Endothelial cell of umbilical vein (primary cell): ENCODE results near the gene EOGT. TPM values are rescaled to one million over a fixed set of nuclear protein-coding genes. Genes with fewer than 3 reads are reported as not detected.

ENCODE experiments used
- BruUV-seq: library from RNA; stranded (reverse); fragments of 400-500 nt; replicated peaks from 2 replicates; lab custom pipeline; 2021; lab: Mats Ljungman, UMichigan
- CTCF ChIA-PET: fragments of 300-600, 350-600 bp; sonication (Branson Sonifier 250); formaldehyde crosslinking; loops from one replicate; lab custom pipeline; 2021; ENCODE audit warnings: antibody characterized with exemption, inconsistent platforms; lab: Charles Lee
- POLR2A ChIA-PET: fragments of 300-600, 350-600 bp; sonication (Branson Sonifier 250); formaldehyde crosslinking; loops from one replicate; lab custom pipeline; 2021; ENCODE audit warnings: antibody characterized with exemption, inconsistent platforms; lab: Charles Lee
- DNase-seq: peaks from one replicate; pipeline ENCODE4 v3.0.0-alpha.2; 2011; ENCODE audit warnings: low read depth, low spot score
- FAIRE-seq: peaks from 2 replicates; lab custom pipeline; 2011; peaks lifted over from hg19 to GRCh38; lab: Jason Lieb, UNC
- H2AFZ ChIP-seq: 2 replicates; pipeline ENCODE4 v1.6.0; 2012; ENCODE audit warnings: low read depth, low read length, control low read depth, inconsistent platforms
- H3K27ac ChIP-seq: 2 replicates; pipeline ENCODE4 v1.5.1; 2011; ENCODE audit warnings: low read depth, mild to moderate bottlenecking, control low read depth, low read length, moderate library complexity; ENCODE audit not compliant: insufficient read depth
- H3K27me3 ChIP-seq, 2 experiments: 2 replicates each; pipeline versions ENCODE4 v1.6.0 to v1.6.1; 2011; ENCODE audit warnings: low read length in 2 of 2, mixed read lengths in 1 of 2; ENCODE audit not compliant: control insufficient read depth in 2 of 2, insufficient read depth in 2 of 2
- H3K36me3 ChIP-seq, 2 experiments: 2 replicates in 1 of 2; 3 replicates in 1 of 2; pipeline ENCODE4 v1.5.1; 2011; ENCODE audit warnings: low read length in 2 of 2, mild to moderate bottlenecking in 1 of 2, moderate library complexity in 1 of 2; ENCODE audit not compliant: control insufficient read depth in 2 of 2, insufficient read depth in 2 of 2; ENCODE audit errors: extremely low read depth in 1 of 2
- H3K4me1 ChIP-seq: 3 replicates; pipeline ENCODE4 v1.5.1; 2011; ENCODE audit warnings: mild to moderate bottlenecking, low read length; ENCODE audit not compliant: control insufficient read depth, insufficient read depth; ENCODE audit errors: extremely low read depth
- H3K4me2 ChIP-seq: 2 replicates; pipeline ENCODE4 v1.6.1; 2011; ENCODE audit warnings: low read length, control low read depth, mixed read lengths; ENCODE audit not compliant: insufficient read depth
- H3K4me3 ChIP-seq, 3 experiments: fragments of 200-600 bp in 1 of 3; sonication (generic), shearing (Covaris generic) in 1 of 3; replicated peaks in 1 of 3; 2 replicates each; pipeline ENCODE4 v1.5.1; 2011 to 2016; ENCODE audit warnings: control low read depth in 3 of 3, low read length in 3 of 3, mild to moderate bottlenecking in 2 of 3, inconsistent platforms in 1 of 3, low read depth in 1 of 3, moderate library complexity in 1 of 3; ENCODE audit not compliant: insufficient read depth in 1 of 3
- H3K79me2 ChIP-seq: 2 replicates; pipeline ENCODE4 v1.6.0; 2012; ENCODE audit warnings: low read length, inconsistent platforms; ENCODE audit not compliant: control insufficient read depth, insufficient read depth
- H3K9ac ChIP-seq: replicated peaks from 2 replicates; pipeline ENCODE3; 2011; ENCODE audit warnings: low read length, control low read depth; ENCODE audit not compliant: insufficient read depth; ENCODE audit errors: extremely low read depth
- H3K9me1 ChIP-seq: replicated peaks from 3 replicates; pipeline ENCODE4 v1.6.0; 2011; ENCODE audit warnings: mild to moderate bottlenecking, low read length; ENCODE audit not compliant: control insufficient read depth, insufficient read depth; ENCODE audit errors: extremely low read depth
- H3K9me3 ChIP-seq: replicated peaks from 2 replicates; pipeline ENCODE4 v1.5.1; 2012; ENCODE audit warnings: low read length, inconsistent platforms; ENCODE audit not compliant: control insufficient read depth, insufficient read depth
- H4K20me1 ChIP-seq: replicated peaks from 2 replicates; pipeline ENCODE3; 2011; ENCODE audit warnings: mild to moderate bottlenecking, low read length; ENCODE audit not compliant: control insufficient read depth, insufficient read depth; ENCODE audit errors: extremely low read depth
- CTCF ChIP-seq, 2 donors: IDR thresholded peaks; 1 replicate in 1 of 2; 2 replicates in 1 of 2; pipeline ENCODE4 v1.5.1; 2011; ENCODE audit warnings: low read length in 2 of 2, mild to moderate bottlenecking in 2 of 2, moderate library complexity in 2 of 2, control low read depth in 1 of 2, inconsistent platforms in 1 of 2, low read depth in 1 of 2; ENCODE audit not compliant: insufficient read depth in 1 of 2; ENCODE audit errors: extremely low read depth in 1 of 2
- EZH2 ChIP-seq: IDR thresholded peaks from 2 replicates; pipeline ENCODE4 v1.6.1; 2012; ENCODE audit warnings: borderline replicate concordance, low read depth, mild to moderate bottlenecking, moderate library complexity, low read length, inconsistent platforms; ENCODE audit not compliant: severe bottlenecking
- FOS ChIP-seq: IDR thresholded peaks from 2 replicates; pipeline ENCODE4 v1.6.1; 2011; ENCODE audit warnings: mild to moderate bottlenecking, low read length, moderate library complexity, borderline replicate concordance; ENCODE audit not compliant: insufficient read depth
- GATA2 ChIP-seq: IDR thresholded peaks from 2 replicates; pipeline ENCODE4 v1.7.0; 2011; ENCODE audit warnings: low read depth, mild to moderate bottlenecking, moderate library complexity, mixed read lengths, low read length; ENCODE audit not compliant: insufficient read length, insufficient read depth
- JUN ChIP-seq: IDR thresholded peaks from 2 replicates; pipeline ENCODE4 v1.6.1; 2011; ENCODE audit warnings: borderline replicate concordance, low read depth; ENCODE audit not compliant: insufficient read length, insufficient read depth
- MYC ChIP-seq: IDR thresholded peaks from one replicate; pipeline ENCODE4 v1.6.1; 2011; ENCODE audit warnings: mild to moderate bottlenecking, low read depth, low read length
- POLR2A ChIP-seq: IDR thresholded peaks from 2 replicates; pipeline ENCODE4 v1.6.1; 2012; ENCODE audit warnings: low read depth, mild to moderate bottlenecking, control low read depth, low read length
- POLR2AphosphoS5 ChIP-seq: IDR thresholded peaks from 2 replicates; pipeline ENCODE4 v1.6.1; 2012; ENCODE audit warnings: low read depth, mild to moderate bottlenecking, control low read depth, low read length, moderate library complexity; ENCODE audit not compliant: insufficient read depth
- dilution Hi-C: fragments of 300-500 bp; cut with MboI; formaldehyde crosslinking; loops from one replicate; pipeline ENCODE4 v1.15.0; 2019; ENCODE audit warnings: low sequenced_read_pairs; ENCODE audit not compliant: extremely low pct_ligation_motif_present
- intact Hi-C: fragments of 100-400 bp; cut with micrococcal nuclease; formaldehyde crosslinking; loops from one replicate; pipeline ENCODE4 v1.10.0; 2022
- polyA plus RNA-seq, 4 experiments: library from polyadenylated mRNA; depleted of rRNA in 3 of 4; stranded (reverse) in 3 of 4; unstranded in 1 of 4; fragments of >200 nt; gene quantifications; 2 replicates each; pipeline versions ENCODE4 v1.2.1 to v1.2.3, GENCODE V29; 2011 to 2012; ENCODE audit warnings: missing spikeins in 1 of 4
- total RNA-seq: library from RNA; stranded (reverse); gene quantifications from 2 replicates; pipeline ENCODE4 v1.2.3, GENCODE V29; 2021
- TF ChIP-seq, protein P1 (sequence below): IDR thresholded peaks from 2 replicates; pipeline ENCODE4 v1.6.1; 2011; ENCODE audit not compliant: insufficient read depth, insufficient read length

The EOGT gene
- total and polyA plus RNA-seq, 2 donors (not counting 3 experiments of a cell fraction or from before 2014, with no cell fraction given) = 35.6 to 99.4 TPM

DNA sequence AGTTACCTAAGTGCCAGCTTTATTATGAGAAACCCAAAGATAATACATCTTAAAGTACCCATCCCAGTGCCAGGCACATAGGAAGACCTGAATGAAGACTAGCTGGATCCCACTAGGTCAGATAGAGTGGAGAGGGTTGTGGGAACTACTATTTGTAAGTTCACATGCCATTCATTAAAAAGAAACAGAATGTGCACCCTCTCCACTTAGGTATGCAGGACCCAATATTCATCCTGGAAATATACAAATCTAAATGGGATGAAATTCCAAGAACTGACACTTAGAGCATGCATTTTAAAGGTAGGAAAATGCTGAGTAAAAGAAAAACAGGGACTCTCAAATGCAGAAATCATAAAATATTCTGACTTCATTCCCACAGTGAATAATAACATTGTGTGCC is 14.3 kb downstream of the EOGT start:
- CTCF ChIA-PET = interaction anchor here (1.1 kb wide), 1 partner anchor 9 kb away, joined by 5 read pairs; no protein-coding TSS in a partner anchor
- no peak for DNase-seq
- Histone ChIP-seq H3K27ac (no peak overlapping the region), H3K9me1 (no peaks in the 10 kb centered on the region), H3K4me2 (no peak overlapping the region), H3K27me3 (no peaks in the 10 kb centered on the region), H3K9me3 (no peaks in the 10 kb centered on the region), H4K20me1 (no peaks in the 10 kb centered on the region), H3K36me3 (peaks cover 17 to 29% of the 10 kb centered on the region in 2 experiments), H3K4me3 (no peak overlapping the region), H3K9ac (no peak overlapping the region), H2AFZ (no peak overlapping the region), H3K4me1 (no peaks in the 10 kb centered on the region), H3K79me2 (no peaks in the 10 kb centered on the region)
- intact Hi-C loops = no loop called here
- no peak for TF ChIP-seq EZH2
- no peak for TF ChIP-seq JUN
- TF ChIP-seq GATA2 = no peak
- no peak for TF ChIP-seq MYC
- no peak for TF ChIP-seq POLR2AphosphoS5
- POLR2A ChIA-PET = no interaction called here
- no peak for FAIRE-seq
- dilution Hi-C loops = no loop called here
- no TSS peak for BruUV-seq

- Histone ChIP-seq H3K9me1 (no peaks in the 10 kb centered on the region), H3K9ac (no peak overlapping the region), H3K4me2 (no peak overlapping the region), H3K27ac (no peak overlapping the region), H3K4me3 (no peak overlapping the region), H4K20me1 (no peaks in the 10 kb centered on the region), H2AFZ (no peak overlapping the region), H3K4me1 (no peaks in the 10 kb centered on the region), H3K27me3 (no peaks in the 10 kb centered on the region), H3K36me3 (peaks cover 21% of the 10 kb centered on the region in 2 experiments), H3K9me3 (no peaks in the 10 kb centered on the region), H3K79me2 (no peaks in the 10 kb centered on the region)
- BruUV-seq = no TSS peak
- ChIA-PET CTCF (no interaction called here), POLR2A (no interaction called here)
- no peak for DNase-seq
- intact Hi-C loops (no loop called here), dilution Hi-C loops (no loop called here)
- peak; percentile 43 for FAIRE-seq
- TF ChIP-seq CTCF (IDR thresholded peaks at IDR 0.05; ENCODE audit: extremely low read depth in 1 of 2, insufficient read depth in 1 of 2, low read depth in 1 of 2, low read length in 2 of 2) = no peak
- TF ChIP-seq POLR2A = no peak
- no peak for TF ChIP-seq POLR2AphosphoS5
- TF ChIP-seq JUN = no peak
- no peak for TF ChIP-seq GATA2
- TF ChIP-seq, protein P1, sequence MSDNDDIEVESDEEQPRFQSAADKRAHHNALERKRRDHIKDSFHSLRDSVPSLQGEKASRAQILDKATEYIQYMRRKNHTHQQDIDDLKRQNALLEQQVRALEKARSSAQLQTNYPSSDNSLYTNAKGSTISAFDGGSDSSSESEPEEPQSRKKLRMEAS = no peak
- TF ChIP-seq MYC = no peak
- no peak for TF ChIP-seq EZH2
- TF ChIP-seq FOS = no peak
These were observed 15.6 kb downstream of the EOGT start for GRCh38 chr3:68997887-68998286.
